CD4-positive, CD25-positive, alpha-beta regulatory T cell (primary cell): ENCODE data around the gene FBN1. TPM values are rescaled to one million over a fixed set of nuclear protein-coding genes. Genes with fewer than 3 reads are reported as not detected.

Experiments used
- ATAC-seq, 2 donors: fragments of 150-1000 bp; cut with Tn5 transposase; one replicate each; pipeline ENCODE4 v1.10.0; 2021; ENCODE audit warnings: low read depth in 2 of 2, moderate number of reproducible peaks in 2 of 2, moderate library complexity in 1 of 2
- DNase-seq, 3 donors: peaks; one replicate each; pipeline versions ENCODE4 v3.0.0 to v3.0.0-alpha.2; 2012 to 2022; ENCODE audit warnings: mixed read lengths in 1 of 3
- H3K27ac ChIP-seq: one replicate; pipeline ENCODE4 v1.7.0; 2013; ENCODE audit warnings: mild to moderate bottlenecking, low read length; ENCODE audit not compliant: insufficient read depth, poor library complexity, severe bottlenecking
- H3K27me3 ChIP-seq: one replicate; pipeline ENCODE4 v1.7.0; 2013; ENCODE audit warnings: low read length; ENCODE audit not compliant: control insufficient read depth, insufficient read depth
- H3K36me3 ChIP-seq: one replicate; pipeline ENCODE4 v1.7.0; 2013; ENCODE audit warnings: mild to moderate bottlenecking, low read length, moderate library complexity; ENCODE audit not compliant: control insufficient read depth, insufficient read depth
- H3K4me1 ChIP-seq: 2 replicates; pipeline ENCODE4 v1.7.0; 2013; ENCODE audit warnings: mild to moderate bottlenecking, low read length; ENCODE audit not compliant: insufficient read depth, control insufficient read depth, poor library complexity, severe bottlenecking
- H3K4me3 ChIP-seq: one replicate; pipeline ENCODE4 v1.7.0; 2013; ENCODE audit warnings: low read depth, mild to moderate bottlenecking, low read length, moderate library complexity
- H3K9me3 ChIP-seq, 2 experiments: 1 replicate in 1 of 2; 2 replicates in 1 of 2; pipeline ENCODE4 v1.7.0; 2013; ENCODE audit warnings: low read length in 2 of 2, mild to moderate bottlenecking in 1 of 2, moderate library complexity in 1 of 2; ENCODE audit not compliant: control insufficient read depth in 2 of 2
- H3K27ac Mint-ChIP-seq, 3 donors: one replicate each; pipeline ENCODE4 v1.8.0; 2020 to 2022; ENCODE audit warnings: mild to moderate bottlenecking in 3 of 3, mixed read lengths in 3 of 3, moderate library complexity in 2 of 3
- H3K27me3 Mint-ChIP-seq: one replicate; pipeline ENCODE4 v1.8.0; 2022; ENCODE audit warnings: mild to moderate bottlenecking, mixed read lengths
- H3K36me3 Mint-ChIP-seq: one replicate; pipeline ENCODE4 v1.8.0; 2020; ENCODE audit warnings: mixed read lengths
- H3K4me1 Mint-ChIP-seq, 4 donors: one replicate each; pipeline ENCODE4 v1.8.0; 2020 to 2022; ENCODE audit warnings: mixed read lengths in 4 of 4, mild to moderate bottlenecking in 1 of 4
- H3K4me3 Mint-ChIP-seq, 4 donors: one replicate each; pipeline ENCODE4 v1.8.0; 2020 to 2022; ENCODE audit warnings: mild to moderate bottlenecking in 4 of 4, mixed read lengths in 4 of 4, moderate library complexity in 3 of 4
- H3K9me3 Mint-ChIP-seq, 7 donors: one replicate each; pipeline ENCODE4 v1.8.0; 2020 to 2022; ENCODE audit warnings: mixed read lengths in 7 of 7, mild to moderate bottlenecking in 3 of 7, moderate library complexity in 2 of 7
- polyA plus RNA-seq, 4 donors: library from polyadenylated mRNA; unstranded; fragments of 300-500 nt; fragmentation: Illumina TruSeq; gene quantifications; one replicate each; pipeline ENCODE4 v1.2.3, GENCODE V29; 2021
- total RNA-seq: library from RNA; stranded (reverse); gene quantifications from one replicate; pipeline ENCODE4 v1.2.3, GENCODE V29; 2022

The FBN1 gene
- total and polyA plus RNA-seq, 5 donors from 2014 or later: 0.72 TPM; not detected in 4

- Histone ChIP-seq H3K9me3 (no peaks in the 10 kb centered on the region), H3K27ac (no peak overlapping the region), H3K27me3 (no peaks in the 10 kb centered on the region), H3K4me3 (no peak overlapping the region), H3K36me3 (no peaks in the 10 kb centered on the region), H3K4me1 (no peaks in the 10 kb centered on the region)
- Mint-ChIP-seq H3K4me3 (no peak overlapping the region), H3K27ac (no peak overlapping the region), H3K9me3 (no peaks in the 10 kb centered on the region), H3K4me1 (no peaks in the 10 kb centered on the region), H3K36me3 (no peaks in the 10 kb centered on the region), H3K27me3 (peaks cover 5% of the 10 kb centered on the region)
- no peak for DNase-seq
- no peak for ATAC-seq
Measured at GRCh38 chr15:48440084-48440483, 205.4 kb downstream of the FBN1 start.

- no peaks in the 10 kb centered on the region for H3K36me3 Mint-ChIP-seq
- H3K4me1 Mint-ChIP-seq: no peaks in the 10 kb centered on the region
- Histone ChIP-seq H3K36me3 (no peaks in the 10 kb centered on the region), H3K9me3 (no peaks in the 10 kb centered on the region), H3K4me3 (no peak overlapping the region), H3K27ac (no peak overlapping the region), H3K27me3 (no peaks in the 10 kb centered on the region), H3K4me1 (no peaks in the 10 kb centered on the region)
- H3K27ac Mint-ChIP-seq: no peak overlapping the region
- ATAC-seq (no peak), DNase-seq (no peak)
- no peak overlapping the region for H3K4me3 Mint-ChIP-seq
- H3K27me3 Mint-ChIP-seq: peaks cover under 1% of the 10 kb centered on the region
- peaks cover 0 to 1% (median 0%) of the 10 kb centered on the region in 7 donors for H3K9me3 Mint-ChIP-seq
Measured at GRCh38 chr15:48437178-48437577, 208.3 kb downstream of the FBN1 start.

GRCh38 chr15:48435321-48435720 is 210.2 kb downstream of the FBN1 start:
- no peak overlapping the region for H3K4me3 Mint-ChIP-seq
- H3K27me3 Mint-ChIP-seq: peaks cover 4% of the 10 kb centered on the region
- H3K4me1 Mint-ChIP-seq: no peaks in the 10 kb centered on the region
- H3K36me3 Mint-ChIP-seq: no peaks in the 10 kb centered on the region
- no peak for DNase-seq
- peaks cover 0 to 1% (median 0%) of the 10 kb centered on the region in 7 donors for H3K9me3 Mint-ChIP-seq
- no peaks in the 10 kb centered on the region for H3K4me1 ChIP-seq
- no peak for ATAC-seq
- H3K27ac ChIP-seq: no peak overlapping the region
- H3K27ac Mint-ChIP-seq: no peak overlapping the region
- no peaks in the 10 kb centered on the region for H3K36me3 ChIP-seq
- no peaks in the 10 kb centered on the region for H3K9me3 ChIP-seq
- H3K27me3 ChIP-seq: no peaks in the 10 kb centered on the region
- H3K4me3 ChIP-seq: no peak overlapping the region

- H3K36me3 ChIP-seq: no peaks in the 10 kb centered on the region
- H3K27ac Mint-ChIP-seq: no peak overlapping the region
- H3K27me3 Mint-ChIP-seq: peaks cover 4% of the 10 kb centered on the region
- no peak overlapping the region for H3K27ac ChIP-seq
- no peaks in the 10 kb centered on the region for H3K9me3 ChIP-seq
- peaks cover 0 to 1% (median 0%) of the 10 kb centered on the region in 7 donors for H3K9me3 Mint-ChIP-seq
- H3K4me1 ChIP-seq: no peaks in the 10 kb centered on the region
- H3K36me3 Mint-ChIP-seq: no peaks in the 10 kb centered on the region
- ATAC-seq (no peak), DNase-seq (peak in 1 of 3 donors; percentile 4)
- no peaks in the 10 kb centered on the region for H3K27me3 ChIP-seq
- no peaks in the 10 kb centered on the region for H3K4me1 Mint-ChIP-seq
- H3K4me3 Mint-ChIP-seq: no peak overlapping the region
- no peak overlapping the region for H3K4me3 ChIP-seq
Measured at GRCh38 chr15:48433226-48433886, 212.2 kb downstream of the FBN1 start.

- Mint-ChIP-seq H3K4me1 (no peaks in the 10 kb centered on the region), H3K27me3 (peaks cover 4% of the 10 kb centered on the region), H3K4me3 (no peak overlapping the region), H3K36me3 (no peaks in the 10 kb centered on the region), H3K27ac (no peak overlapping the region), H3K9me3 (peaks cover 0 to 1% (median 0%) of the 10 kb centered on the region in 7 donors)
- H3K4me3 ChIP-seq: no peak overlapping the region
- no peaks in the 10 kb centered on the region for H3K36me3 ChIP-seq
- ATAC-seq (no peak), DNase-seq (no peak)
- H3K9me3 ChIP-seq: no peaks in the 10 kb centered on the region
- H3K4me1 ChIP-seq: no peaks in the 10 kb centered on the region
- H3K27ac ChIP-seq: no peak overlapping the region
- H3K27me3 ChIP-seq: no peaks in the 10 kb centered on the region
Measured at GRCh38 chr15:48432688-48433087, 212.8 kb downstream of the FBN1 start.

- Mint-ChIP-seq H3K27me3 (peaks cover 9% of the 10 kb centered on the region), H3K27ac (no peak overlapping the region)
Measured at GRCh38 chr15:48427960-48428547, 217.5 kb downstream of the FBN1 start.

GRCh38 chr15:48427479-48427878 is 218.0 kb downstream of the FBN1 start:
- peaks cover 9% of the 10 kb centered on the region for H3K27me3 Mint-ChIP-seq
- no peaks in the 10 kb centered on the region for H3K4me1 Mint-ChIP-seq
- H3K9me3 ChIP-seq: no peaks in the 10 kb centered on the region
- no peaks in the 10 kb centered on the region for H3K27me3 ChIP-seq
- no peaks in the 10 kb centered on the region for H3K4me1 ChIP-seq
- H3K4me3 ChIP-seq: no peak overlapping the region
- no peak overlapping the region for H3K27ac ChIP-seq
- no peak overlapping the region for H3K4me3 Mint-ChIP-seq
- DNase-seq (no peak), ATAC-seq (no peak)
- H3K27ac Mint-ChIP-seq: no peak overlapping the region
- H3K36me3 ChIP-seq: no peaks in the 10 kb centered on the region
- no peaks in the 10 kb centered on the region for H3K36me3 Mint-ChIP-seq
- H3K9me3 Mint-ChIP-seq: no peaks in the 10 kb centered on the region

More at GRCh38 chr15:48427960-48428547, 217.5 kb downstream of the FBN1 start:
- no peaks in the 10 kb centered on the region for H3K36me3 ChIP-seq
- ATAC-seq (no peak), DNase-seq (no peak)
- Mint-ChIP-seq H3K4me3 (no peak overlapping the region), H3K4me1 (no peaks in the 10 kb centered on the region), H3K9me3 (no peaks in the 10 kb centered on the region), H3K36me3 (no peaks in the 10 kb centered on the region)
- H3K4me3 ChIP-seq: no peak overlapping the region
- no peak overlapping the region for H3K27ac ChIP-seq
- H3K4me1 ChIP-seq: no peaks in the 10 kb centered on the region
- no peaks in the 10 kb centered on the region for H3K27me3 ChIP-seq
- H3K9me3 ChIP-seq: no peaks in the 10 kb centered on the region

GRCh38 chr15:48426941-48427340 is 218.6 kb downstream of the FBN1 start:
- Mint-ChIP-seq H3K27me3 (peaks cover 7% of the 10 kb centered on the region), H3K4me1 (no peaks in the 10 kb centered on the region), H3K27ac (no peak overlapping the region), H3K36me3 (no peaks in the 10 kb centered on the region), H3K4me3 (no peak overlapping the region), H3K9me3 (no peaks in the 10 kb centered on the region)
- Histone ChIP-seq H3K27me3 (no peaks in the 10 kb centered on the region), H3K4me3 (no peak overlapping the region), H3K4me1 (no peaks in the 10 kb centered on the region), H3K27ac (no peak overlapping the region), H3K36me3 (no peaks in the 10 kb centered on the region), H3K9me3 (no peaks in the 10 kb centered on the region)
- DNase-seq: no peak
- no peak for ATAC-seq
